ENCODE data around the gene PDLIM5. TPM values are rescaled to one million over a fixed set of nuclear protein-coding genes. Genes with fewer than 3 reads are reported as not detected.

The PDLIM5 gene
- total and polyA plus RNA-seq, 7 donors: 215 to 840 (median 480) TPM

GRCh38 chr4:94528792-94529451 lies 77.2 kb downstream of the PDLIM5 start:
- DNase-seq (no peak), ATAC-seq (no peak)
- Histone ChIP-seq H3K4me1 (peaks cover 86% of the 10 kb centered on the region), H3K27me3 (ENCODE audit: insufficient read depth in 3 of 3, low read length in 2 of 3) (no peaks in the 10 kb centered on the region), H3K4me3 (no peak overlapping the region), H3K9me3 (no peaks in the 10 kb centered on the region), H3K27ac (peak overlapping the region; percentile 64), H3K36me3 (ENCODE audit: insufficient read depth in 1 of 2, low read depth in 1 of 2) (peaks cover 0 to 5% of the 10 kb centered on the region in 2 donors)
- 74 to 93% (median 81%) methylated on average over 8 of the region's 8 CpGs for WGBS, 3 donors
- intact Hi-C loops (cut with DNase I): no loop called here
- no peak for TF ChIP-seq CTCF (IDR thresholded peaks at IDR 0.05)

GRCh38 chr4:94530073-94530472 lies 78.3 kb downstream of the PDLIM5 start:
- Histone ChIP-seq H3K36me3 (ENCODE audit: insufficient read depth in 1 of 2, low read depth in 1 of 2) (no peaks in the 10 kb centered on the region), H3K4me1 (peaks cover 90% of the 10 kb centered on the region), H3K9me3 (no peaks in the 10 kb centered on the region), H3K4me3 (no peak overlapping the region), H3K27ac (peak overlapping the region; percentile 64), H3K27me3 (ENCODE audit: insufficient read depth in 3 of 3, low read length in 2 of 3) (no peaks in the 10 kb centered on the region)
- no peak for DNase-seq
- intact Hi-C loops (cut with DNase I): no loop called here
- TF ChIP-seq CTCF (IDR thresholded peaks at IDR 0.05): no peak
- no peak for ATAC-seq

GRCh38 chr4:94531991-94532789 lies 80.4 kb downstream of the PDLIM5 start:
- peak; percentile 21 to 75 (median 68) for ATAC-seq
- peak overlapping the region; percentile 84 for H3K27ac ChIP-seq
- no peaks in the 10 kb centered on the region for H3K27me3 ChIP-seq (ENCODE audit: insufficient read depth in 3 of 3, low read length in 2 of 3)
- DNase-seq: peak; percentile 30 to 61
- H3K9me3 ChIP-seq: no peaks in the 10 kb centered on the region
- peaks cover 94% of the 10 kb centered on the region for H3K4me1 ChIP-seq
- intact Hi-C loops (cut with DNase I): no loop called here
- 51 to 83% (median 57%) methylated on average over 9 of the region's 9 CpGs for WGBS, 3 donors
- H3K36me3 ChIP-seq (ENCODE audit: insufficient read depth in 1 of 2, low read depth in 1 of 2): no peaks in the 10 kb centered on the region
- H3K4me3 ChIP-seq: no peak overlapping the region
- no peak for TF ChIP-seq CTCF (IDR thresholded peaks at IDR 0.05)

- Histone ChIP-seq H3K4me3 (peak overlapping the region; percentile 9), H3K4me1 (peaks cover 96% of the 10 kb centered on the region), H3K9me3 (no peaks in the 10 kb centered on the region), H3K36me3 (ENCODE audit: insufficient read depth in 1 of 2, low read depth in 1 of 2) (no peaks in the 10 kb centered on the region), H3K27ac (peak overlapping the region; percentile 84), H3K27me3 (ENCODE audit: insufficient read depth in 3 of 3, low read length in 2 of 3) (no peaks in the 10 kb centered on the region)
- intact Hi-C loops (cut with DNase I): no loop called here
- DNase-seq (no peak), ATAC-seq (no peak)
- TF ChIP-seq CTCF (IDR thresholded peaks at IDR 0.05): no peak
- WGBS, 3 donors: 33 to 40% (median 35%) methylated on average over 4 of the region's 4 CpGs
Observed at GRCh38 chr4:94533405-94534223, 81.9 kb downstream of the PDLIM5 start.
